Cardiac muscle cell (in vitro differentiated cells and primary cell): ENCODE data around the gene ALKBH5. TPM values are rescaled to one million over a fixed set of nuclear protein-coding genes. Genes with fewer than 3 reads are reported as not detected.

Experiments
- DNase-seq, 2 donors: peaks; one replicate each; pipeline versions ENCODE4 v3.0.0 to v3.0.0-alpha.2; 2010 to 2017; ENCODE audit warnings: low read depth in 1 of 2, low spot score in 1 of 2
- H3K27ac ChIP-seq: fragments of 200-600 bp; sonication (generic); 2 replicates; pipeline ENCODE4 v1.5.1; 2016
- H3K27me3 ChIP-seq: fragments of 200-600 bp; sonication (generic); 2 replicates; pipeline ENCODE4 v1.6.0; 2016; ENCODE audit warnings: control low read depth
- H3K36me3 ChIP-seq: fragments of 200-600 bp; sonication (generic); 2 replicates; pipeline ENCODE4 v1.5.1; 2016; ENCODE audit warnings: control low read depth
- H3K4me1 ChIP-seq: fragments of 200-600 bp; sonication (generic); 2 replicates; pipeline ENCODE4 v1.8.1; 2017; ENCODE audit warnings: low read depth, mild to moderate bottlenecking, mixed run types
- H3K4me3 ChIP-seq: fragments of 200-600 bp; sonication (generic); 2 replicates; pipeline ENCODE4 v1.5.1; 2016; ENCODE audit warnings: mild to moderate bottlenecking
- H3K9me3 ChIP-seq: fragments of 200-600 bp; sonication (generic); 2 replicates; pipeline ENCODE4 v1.5.1; 2017; ENCODE audit warnings: low read depth, mild to moderate bottlenecking, control low read depth
- polyA plus RNA-seq: library from polyadenylated mRNA; unstranded; fragments of >200 nt; fragmentation: Nextera tagmentation; extraction: Ambion mirVana; gene quantifications from 2 replicates; pipeline ENCODE4 v1.2.1, GENCODE V29; 2016
- total RNA-seq: library from RNA; depleted of rRNA; stranded (reverse); fragments of >200 nt; gene quantifications from 2 replicates; pipeline ENCODE4 v1.2.3, GENCODE V29; 2016
- TF ChIP-seq, protein P1 (sequence below): IDR thresholded peaks from 2 replicates; pipeline ENCODE4 v1.5.1; 2012; ENCODE audit warnings: low read depth, mild to moderate bottlenecking, low read length

The ALKBH5 gene
- total and polyA plus RNA-seq, 2 experiments from 2014 or later, result 257 to 279 TPM

GRCh38 chr17:18144261-18144660, 39.4 kb upstream of the ALKBH5 start:
- no peaks in the 10 kb centered on the region for H3K27me3 ChIP-seq
- H3K9me3 ChIP-seq, result no peaks in the 10 kb centered on the region
- DNase-seq, result no peak
- no peak overlapping the region for H3K27ac ChIP-seq
- TF ChIP-seq, protein P1, sequence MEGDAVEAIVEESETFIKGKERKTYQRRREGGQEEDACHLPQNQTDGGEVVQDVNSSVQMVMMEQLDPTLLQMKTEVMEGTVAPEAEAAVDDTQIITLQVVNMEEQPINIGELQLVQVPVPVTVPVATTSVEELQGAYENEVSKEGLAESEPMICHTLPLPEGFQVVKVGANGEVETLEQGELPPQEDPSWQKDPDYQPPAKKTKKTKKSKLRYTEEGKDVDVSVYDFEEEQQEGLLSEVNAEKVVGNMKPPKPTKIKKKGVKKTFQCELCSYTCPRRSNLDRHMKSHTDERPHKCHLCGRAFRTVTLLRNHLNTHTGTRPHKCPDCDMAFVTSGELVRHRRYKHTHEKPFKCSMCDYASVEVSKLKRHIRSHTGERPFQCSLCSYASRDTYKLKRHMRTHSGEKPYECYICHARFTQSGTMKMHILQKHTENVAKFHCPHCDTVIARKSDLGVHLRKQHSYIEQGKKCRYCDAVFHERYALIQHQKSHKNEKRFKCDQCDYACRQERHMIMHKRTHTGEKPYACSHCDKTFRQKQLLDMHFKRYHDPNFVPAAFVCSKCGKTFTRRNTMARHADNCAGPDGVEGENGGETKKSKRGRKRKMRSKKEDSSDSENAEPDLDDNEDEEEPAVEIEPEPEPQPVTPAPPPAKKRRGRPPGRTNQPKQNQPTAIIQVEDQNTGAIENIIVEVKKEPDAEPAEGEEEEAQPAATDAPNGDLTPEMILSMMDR, result no peak
- no peak overlapping the region for H3K4me3 ChIP-seq
- no peaks in the 10 kb centered on the region for H3K36me3 ChIP-seq
- no peaks in the 10 kb centered on the region for H3K4me1 ChIP-seq

DNA sequence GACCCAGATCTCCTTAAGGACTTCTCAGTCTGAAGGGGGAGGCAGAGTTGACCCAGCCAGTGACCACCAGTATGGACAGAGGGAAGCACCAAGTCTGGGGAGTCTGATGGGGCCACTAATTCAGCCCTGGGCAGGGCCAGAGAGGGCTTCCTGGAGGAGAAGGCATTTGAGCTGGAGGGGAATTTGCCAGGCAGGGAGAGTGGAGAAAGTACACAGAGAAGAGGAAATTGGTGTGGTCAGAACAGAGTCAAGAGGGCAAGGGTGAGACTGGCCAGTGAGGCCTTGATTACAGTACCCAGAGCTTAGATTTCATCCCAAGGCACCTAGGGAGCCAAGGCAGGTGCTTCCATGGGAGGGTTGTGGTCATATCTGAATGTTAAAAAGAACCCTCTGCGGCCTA, 38.8 kb upstream of the ALKBH5 start:
- Histone ChIP-seq H3K4me1 (no peaks in the 10 kb centered on the region), H3K27me3 (no peaks in the 10 kb centered on the region), H3K36me3 (no peaks in the 10 kb centered on the region), H3K27ac (no peak overlapping the region), H3K4me3 (no peak overlapping the region), H3K9me3 (no peaks in the 10 kb centered on the region)
- TF ChIP-seq, protein P1, result no peak
- no peak for DNase-seq

- TF ChIP-seq, protein P1, result no peak
Observed at GRCh38 chr17:18145811-18146210, 37.8 kb upstream of the ALKBH5 start.

DNA sequence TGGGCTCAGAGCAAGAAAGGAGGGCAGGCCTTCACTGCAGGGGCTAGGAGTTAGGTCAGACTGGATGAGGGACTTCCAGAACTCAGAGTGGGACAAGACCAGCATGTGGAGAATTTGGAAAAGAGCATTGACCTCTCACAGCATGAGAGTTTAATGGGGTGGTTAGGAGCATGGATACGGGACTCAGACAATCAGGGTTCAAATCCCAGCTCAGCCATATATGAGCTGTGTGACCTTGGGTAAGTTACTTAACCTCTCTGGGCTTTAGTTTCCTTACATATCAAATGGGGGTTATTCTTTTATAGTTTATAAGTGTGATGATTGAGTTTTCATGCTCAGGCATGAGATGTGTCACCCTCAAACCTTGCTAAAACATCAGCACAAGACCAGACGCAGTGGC, 37.4 kb upstream of the ALKBH5 start:
- no peak for DNase-seq

More at GRCh38 chr17:18145811-18146210, 37.8 kb upstream of the ALKBH5 start:
- Histone ChIP-seq H3K4me1 (no peaks in the 10 kb centered on the region), H3K36me3 (no peaks in the 10 kb centered on the region), H3K9me3 (no peaks in the 10 kb centered on the region), H3K27me3 (no peaks in the 10 kb centered on the region), H3K4me3 (no peak overlapping the region), H3K27ac (no peak overlapping the region)
- no peak for DNase-seq

GRCh38 chr17:18146980-18147379, 36.6 kb upstream of the ALKBH5 start:
- DNase-seq, result no peak
- no peak overlapping the region for H3K4me3 ChIP-seq
- H3K9me3 ChIP-seq, result no peaks in the 10 kb centered on the region
- H3K27ac ChIP-seq, result no peak overlapping the region
- H3K4me1 ChIP-seq, result no peaks in the 10 kb centered on the region
- no peaks in the 10 kb centered on the region for H3K27me3 ChIP-seq
- TF ChIP-seq, protein P1, result no peak
- no peaks in the 10 kb centered on the region for H3K36me3 ChIP-seq

More for the DNA sequence above, 37.4 kb upstream of the ALKBH5 start:
- Histone ChIP-seq H3K4me1 (no peaks in the 10 kb centered on the region), H3K36me3 (no peaks in the 10 kb centered on the region), H3K4me3 (no peak overlapping the region), H3K27ac (no peak overlapping the region), H3K9me3 (no peaks in the 10 kb centered on the region), H3K27me3 (no peaks in the 10 kb centered on the region)
- TF ChIP-seq, protein P1, result no peak

DNA sequence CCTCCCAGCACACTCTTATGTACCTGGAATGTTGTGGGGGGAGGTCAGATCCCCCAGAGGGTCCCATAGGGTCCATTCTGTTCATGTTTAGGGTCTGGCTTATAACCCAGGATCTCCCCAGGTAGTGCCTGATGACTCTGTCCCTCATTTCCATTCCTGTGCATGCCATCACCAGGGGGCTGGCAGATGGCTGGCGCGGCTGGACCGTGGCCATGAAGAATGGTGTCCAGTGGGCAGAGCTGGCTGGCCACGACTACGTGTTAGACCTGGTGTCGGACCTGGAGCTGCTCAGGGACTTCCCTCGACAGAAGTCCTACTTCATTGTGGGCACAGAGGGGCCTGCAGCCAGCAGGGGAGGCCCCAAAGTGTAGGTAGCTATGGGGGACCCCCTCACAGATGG, 35.0 kb upstream of the ALKBH5 start:
- Histone ChIP-seq H3K4me3 (no peak overlapping the region), H3K9me3 (no peaks in the 10 kb centered on the region), H3K27me3 (no peaks in the 10 kb centered on the region), H3K4me1 (no peaks in the 10 kb centered on the region), H3K27ac (no peak overlapping the region), H3K36me3 (no peaks in the 10 kb centered on the region)
- DNase-seq, result no peak
- TF ChIP-seq, protein P1, result no peak
